Measurements from ENCODE around the gene SERPINF2.
"Not testable (repeated sequence)": the region's sequence is repeated elsewhere in the genome, so short reads cannot be mapped to it uniquely, and the experiment has no call there.

The SERPINF2 gene

DNA sequence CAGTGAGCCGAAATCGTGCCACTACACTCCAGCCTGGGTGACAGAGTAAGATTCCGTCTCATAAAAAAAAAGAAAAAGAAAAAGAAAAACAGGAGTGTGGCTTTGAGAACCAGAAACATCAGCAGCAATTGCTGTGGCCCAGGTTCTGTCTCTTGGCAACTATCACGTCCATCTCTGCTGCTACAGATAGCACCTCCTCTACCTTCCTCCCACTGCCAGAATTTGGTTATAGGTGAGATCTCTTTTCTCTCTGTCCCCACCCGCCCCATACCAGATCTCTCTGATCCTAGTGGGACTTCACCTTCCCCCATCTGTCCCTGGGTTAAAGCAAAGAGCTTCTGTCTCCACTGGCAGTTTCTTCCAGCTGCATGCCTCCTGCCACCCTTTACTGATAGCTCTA is 35.6 kb upstream of the SERPINF2 start:
- TF ChIP-seq, protein P1, sequence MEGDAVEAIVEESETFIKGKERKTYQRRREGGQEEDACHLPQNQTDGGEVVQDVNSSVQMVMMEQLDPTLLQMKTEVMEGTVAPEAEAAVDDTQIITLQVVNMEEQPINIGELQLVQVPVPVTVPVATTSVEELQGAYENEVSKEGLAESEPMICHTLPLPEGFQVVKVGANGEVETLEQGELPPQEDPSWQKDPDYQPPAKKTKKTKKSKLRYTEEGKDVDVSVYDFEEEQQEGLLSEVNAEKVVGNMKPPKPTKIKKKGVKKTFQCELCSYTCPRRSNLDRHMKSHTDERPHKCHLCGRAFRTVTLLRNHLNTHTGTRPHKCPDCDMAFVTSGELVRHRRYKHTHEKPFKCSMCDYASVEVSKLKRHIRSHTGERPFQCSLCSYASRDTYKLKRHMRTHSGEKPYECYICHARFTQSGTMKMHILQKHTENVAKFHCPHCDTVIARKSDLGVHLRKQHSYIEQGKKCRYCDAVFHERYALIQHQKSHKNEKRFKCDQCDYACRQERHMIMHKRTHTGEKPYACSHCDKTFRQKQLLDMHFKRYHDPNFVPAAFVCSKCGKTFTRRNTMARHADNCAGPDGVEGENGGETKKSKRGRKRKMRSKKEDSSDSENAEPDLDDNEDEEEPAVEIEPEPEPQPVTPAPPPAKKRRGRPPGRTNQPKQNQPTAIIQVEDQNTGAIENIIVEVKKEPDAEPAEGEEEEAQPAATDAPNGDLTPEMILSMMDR (IDR thresholded peaks at IDR 0.05; ENCODE audit: low read depth, low read length) = no peak
- no peak for DNase-seq (ENCODE audit: extremely low read depth, low read depth)

DNA sequence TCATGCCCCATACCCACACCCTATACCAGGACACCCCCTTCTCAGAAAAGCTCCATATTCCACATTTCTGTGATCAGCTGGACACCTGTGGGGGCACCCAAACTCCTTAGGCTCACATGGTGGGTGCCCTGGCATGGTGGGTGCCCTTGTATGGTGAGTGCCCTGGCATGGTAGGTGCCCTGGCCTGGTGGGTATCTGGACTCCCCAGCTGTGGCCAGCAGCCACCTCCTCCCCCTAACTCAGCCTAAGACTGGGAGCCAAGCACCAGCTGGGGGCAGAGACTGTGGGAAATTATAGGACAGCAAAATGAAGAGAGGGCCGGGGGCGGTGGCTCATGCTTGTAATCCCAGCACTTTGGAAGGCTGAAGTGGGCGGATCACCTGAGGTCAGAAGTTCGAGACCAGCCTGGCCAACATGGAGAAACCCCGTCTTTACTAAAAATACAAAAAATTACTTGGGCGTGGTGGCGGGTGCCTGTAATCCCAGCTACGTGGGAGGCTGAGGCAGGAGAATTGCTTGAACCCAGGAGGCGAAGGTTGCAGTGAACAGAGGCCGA is 33.8 kb upstream of the SERPINF2 start:
- DNase-seq (ENCODE audit: extremely low read depth, low read depth) = not testable (repeated sequence)

GRCh38 chr17:1709403-1709951 is 33.2 kb upstream of the SERPINF2 start:
- TF ChIP-seq, protein P1 (IDR thresholded peaks at IDR 0.05; ENCODE audit: low read depth, low read length) = no peak
- DNase-seq (ENCODE audit: extremely low read depth, low read depth) = no peak

DNA sequence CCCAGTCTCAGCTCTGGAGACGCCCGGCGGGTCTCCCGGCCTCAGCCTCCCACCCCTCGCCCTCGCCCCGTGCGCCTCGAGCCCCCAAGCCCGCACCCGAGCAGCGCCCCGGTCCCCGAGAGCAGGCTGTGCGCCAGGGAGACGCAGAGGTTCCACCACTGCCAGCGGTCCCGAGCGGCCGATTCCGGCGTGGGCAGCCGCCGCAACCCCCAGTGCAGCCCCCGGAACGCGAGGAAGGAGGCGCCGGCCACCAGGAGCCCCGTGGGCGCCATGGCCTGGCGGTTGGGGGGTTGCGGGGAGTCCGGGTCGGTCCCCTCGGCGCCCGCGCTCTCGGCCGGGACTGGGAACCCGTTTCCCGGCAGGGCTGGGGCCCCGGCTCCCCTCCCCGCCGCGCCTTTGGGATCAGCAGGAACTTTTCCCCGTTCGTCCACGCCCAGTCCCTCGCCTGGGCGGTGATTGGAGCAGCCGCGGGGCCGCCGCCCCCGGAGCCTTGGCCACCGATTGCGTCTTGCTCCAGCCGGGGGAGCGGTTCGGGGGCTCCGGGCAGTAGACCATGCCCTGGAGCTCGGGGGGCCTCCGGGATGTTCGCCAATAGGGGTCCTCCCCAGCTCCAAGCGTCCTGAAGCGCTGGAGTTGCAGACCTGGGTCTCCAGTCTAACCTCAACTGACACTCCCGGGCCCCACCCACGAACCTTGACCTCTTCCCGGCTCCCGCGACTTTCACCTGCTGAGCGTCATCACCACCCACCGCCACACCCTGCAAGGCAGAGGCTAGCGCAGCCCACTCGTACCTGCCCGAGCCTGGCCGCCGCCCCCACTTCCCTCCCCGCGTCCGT is 32.5 kb upstream of the SERPINF2 start, which contains the start of gene TLCD2:
Gene TLCD2, minus strand, starts transcription at position 407 of the 836 bp plus-strand sequence. Its CDS starts 135 bp downstream, at position 272.
- TF ChIP-seq, protein P1 (IDR thresholded peaks at IDR 0.05; ENCODE audit: low read depth, low read length) = no peak
- peak; percentile 49 for DNase-seq (ENCODE audit: extremely low read depth, low read depth)

DNA sequence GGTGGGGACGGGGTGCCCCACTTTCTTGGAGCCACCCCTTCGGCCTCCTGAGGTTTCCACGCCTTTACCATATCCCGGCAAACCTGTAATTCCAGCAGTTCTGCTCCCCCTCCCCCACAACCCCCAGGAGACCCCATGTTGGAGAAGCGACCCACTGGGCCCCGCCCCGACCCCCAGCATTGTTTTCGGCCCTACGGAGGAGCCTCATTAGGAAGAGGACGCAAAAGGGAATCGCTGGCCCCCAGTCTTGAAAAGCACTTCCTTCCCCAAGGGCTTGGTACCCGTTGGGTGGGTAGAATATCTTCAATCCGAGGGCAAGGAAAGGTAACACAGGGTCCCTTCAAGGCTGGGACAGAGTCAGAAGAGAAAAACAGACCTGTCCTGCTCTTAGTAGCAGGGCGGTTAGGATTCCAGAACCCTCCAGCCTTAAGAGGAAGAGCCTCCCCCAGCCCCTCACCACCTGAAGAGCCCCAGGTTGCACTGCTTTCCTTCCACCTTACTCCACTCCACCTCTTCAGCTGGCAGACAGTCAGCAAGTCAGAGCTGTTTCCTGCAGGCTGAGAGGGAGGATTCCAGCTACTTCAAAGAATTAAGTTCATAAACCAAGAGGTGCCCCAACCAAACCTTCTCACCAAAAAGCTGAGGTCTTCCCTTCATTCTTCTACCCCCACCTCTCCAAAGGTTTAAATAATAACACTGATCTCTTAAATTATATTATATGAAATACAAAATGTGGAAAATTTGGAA is 31.7 kb upstream of the SERPINF2 start:
- no peak for DNase-seq (ENCODE audit: extremely low read depth, low read depth)

GRCh38 chr17:1711804-1712203 is 30.9 kb upstream of the SERPINF2 start:
- TF ChIP-seq, protein P1 (IDR thresholded peaks at IDR 0.05; ENCODE audit: low read depth, low read length) = no peak
- DNase-seq (ENCODE audit: extremely low read depth, low read depth) = no peak

More for the DNA sequence above, 31.7 kb upstream of the SERPINF2 start:
- TF ChIP-seq, protein P1 (IDR thresholded peaks at IDR 0.05; ENCODE audit: low read depth, low read length) = no peak

DNA sequence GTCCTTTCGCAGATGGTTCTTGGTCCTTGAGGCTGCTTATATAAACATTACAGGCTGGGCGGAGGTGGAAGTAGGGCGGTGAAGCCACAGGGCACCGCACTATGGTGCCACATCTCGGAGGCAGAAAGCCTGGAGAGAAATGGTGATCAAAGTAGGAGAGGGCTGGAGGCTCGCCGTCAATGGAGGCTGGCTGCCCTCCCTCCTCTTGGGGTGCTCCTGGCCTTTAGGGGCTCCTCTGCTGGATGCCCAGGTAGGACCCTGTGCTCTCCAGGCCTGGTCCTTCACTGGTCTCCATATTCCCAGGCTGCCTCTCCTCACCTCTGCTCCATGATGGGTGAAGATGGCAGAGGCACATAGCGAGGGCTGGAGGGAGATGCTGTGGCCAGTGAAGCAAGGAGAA is 30.4 kb upstream of the SERPINF2 start:
- DNase-seq (ENCODE audit: extremely low read depth, low read depth) = no peak
- TF ChIP-seq, protein P1 (IDR thresholded peaks at IDR 0.05; ENCODE audit: low read depth, low read length) = no peak

Data from AG09319 (cell line).